HG02973 (cell line): Measurements from ENCODE around the gene TEAD1.

ENCODE experiments used
- ATAC-seq: cut with Tn5 transposase; IDR thresholded peaks from one replicate; pipeline ENCODE4 v1.9.1; 2021; ENCODE audit warnings: moderate library complexity; ENCODE audit not compliant: unreplicated experiment

The TEAD1 gene

DNA sequence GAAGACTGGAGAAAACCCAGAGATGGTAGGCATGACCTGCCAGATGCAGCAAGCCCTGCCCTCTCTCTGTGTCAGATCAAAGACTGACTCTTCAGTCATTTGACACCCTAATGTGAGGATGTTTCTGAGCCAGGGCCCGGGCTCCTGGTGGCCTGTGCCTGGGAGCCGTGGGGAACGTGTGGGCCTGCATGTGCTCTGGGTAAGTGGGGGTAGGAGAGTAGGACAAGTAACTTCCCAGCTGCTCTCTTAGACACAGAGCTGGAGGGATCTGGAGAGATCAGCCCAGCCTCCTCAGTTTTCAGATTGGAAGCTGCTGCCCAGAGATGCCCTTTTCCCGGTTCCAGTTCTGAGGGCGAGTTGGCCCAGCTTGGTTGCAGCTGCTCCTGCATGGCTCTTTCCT is 110.8 kb downstream of the TEAD1 start:
- ATAC-seq = no peak

DNA sequence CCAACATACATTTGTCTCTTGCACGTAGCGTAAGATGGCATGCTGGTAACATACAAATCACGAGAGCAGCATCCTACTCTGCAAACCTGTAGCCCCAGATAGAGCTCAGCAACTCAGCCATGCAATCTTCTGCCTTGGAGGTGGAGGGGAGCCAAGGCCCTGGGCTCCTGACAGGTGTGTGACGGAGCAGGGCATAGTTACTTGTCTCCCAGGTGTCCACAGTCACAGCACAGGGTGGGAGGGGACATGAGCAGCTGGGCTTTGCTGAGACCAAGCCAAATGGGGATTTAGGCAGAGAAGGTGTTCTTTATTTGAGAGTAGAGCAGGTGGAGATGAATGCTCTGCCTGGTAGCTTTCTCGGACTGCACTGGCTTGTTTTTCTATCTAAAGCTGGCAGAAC is 111.7 kb downstream of the TEAD1 start:
- ATAC-seq = no peak

DNA sequence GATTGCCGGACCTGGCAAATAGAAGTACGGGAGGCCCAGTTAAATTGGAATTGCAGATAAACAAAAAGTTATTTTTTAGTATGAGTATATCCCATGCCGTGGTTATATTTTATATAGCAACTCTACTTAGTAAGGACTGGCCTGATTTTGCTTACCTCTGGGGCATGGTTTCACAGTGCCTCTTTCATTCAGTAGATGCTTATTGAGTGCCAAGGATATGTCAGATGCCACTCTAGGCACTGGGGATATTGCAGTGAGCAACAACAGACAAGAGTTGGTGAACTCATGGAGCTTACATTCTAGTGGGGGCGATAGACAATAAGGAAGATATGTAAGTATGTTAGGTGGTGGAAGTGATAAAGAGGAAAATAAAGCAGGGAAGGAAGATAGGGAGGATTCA is 112.2 kb downstream of the TEAD1 start:
- no peak for ATAC-seq

DNA sequence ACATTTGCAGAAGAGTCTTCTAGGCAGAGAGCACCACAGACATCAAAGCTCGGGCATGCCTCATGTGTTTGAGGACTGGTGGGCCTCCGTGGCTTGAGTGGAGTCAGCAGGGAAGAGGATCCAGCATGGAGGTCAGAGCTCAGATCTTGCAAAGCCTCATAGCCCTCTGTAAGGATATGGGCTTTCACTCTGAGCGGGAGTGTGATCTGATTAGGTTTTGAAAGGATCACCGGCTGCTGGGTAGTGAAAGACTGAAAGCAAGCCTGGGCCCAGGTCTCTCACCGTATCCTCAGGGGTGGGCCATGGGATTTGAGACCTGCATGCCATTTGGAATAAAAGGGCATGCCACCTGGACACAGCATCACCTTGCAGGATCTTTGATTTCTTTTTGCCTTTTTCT is 112.7 kb downstream of the TEAD1 start:
- no peak for ATAC-seq

DNA sequence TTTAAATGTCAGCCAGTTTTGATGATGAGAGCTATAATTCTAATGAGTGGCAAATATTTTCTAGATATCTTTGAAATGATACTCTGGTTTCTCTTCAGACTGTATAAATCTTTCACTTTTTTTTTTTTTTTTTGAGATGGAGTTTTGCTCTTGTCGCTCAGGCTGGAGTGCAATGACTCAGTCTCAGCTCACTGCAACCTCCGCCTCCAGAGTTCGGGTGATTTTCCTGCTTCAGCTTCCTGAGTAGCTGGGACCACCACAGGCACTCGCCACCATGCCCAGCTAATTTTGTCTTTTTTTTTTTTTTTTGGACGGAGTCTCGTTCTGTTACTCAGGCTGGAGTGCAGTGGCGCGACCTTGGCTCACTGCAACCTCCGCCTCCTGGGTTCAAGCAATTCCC is 113.6 kb downstream of the TEAD1 start:
- ATAC-seq = no peak

DNA sequence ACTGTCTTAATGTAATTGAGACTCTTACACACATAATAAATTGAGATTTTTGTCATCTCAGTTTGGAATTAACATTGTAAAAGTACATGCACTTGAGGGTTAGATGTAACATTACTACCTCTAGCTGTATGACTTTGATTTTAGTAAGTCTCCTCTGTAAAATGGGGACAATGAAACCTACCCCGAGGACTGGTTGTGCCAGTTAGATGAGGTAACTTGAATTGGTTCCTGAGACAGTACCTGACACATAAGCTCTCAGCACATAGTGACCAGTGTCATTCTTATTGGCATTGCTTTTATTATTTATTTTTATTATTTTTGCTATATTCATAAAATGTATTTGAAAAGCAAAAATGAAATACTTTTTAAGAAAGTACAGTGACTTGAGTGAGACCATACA is 114.8 kb downstream of the TEAD1 start:
- no peak for ATAC-seq

DNA sequence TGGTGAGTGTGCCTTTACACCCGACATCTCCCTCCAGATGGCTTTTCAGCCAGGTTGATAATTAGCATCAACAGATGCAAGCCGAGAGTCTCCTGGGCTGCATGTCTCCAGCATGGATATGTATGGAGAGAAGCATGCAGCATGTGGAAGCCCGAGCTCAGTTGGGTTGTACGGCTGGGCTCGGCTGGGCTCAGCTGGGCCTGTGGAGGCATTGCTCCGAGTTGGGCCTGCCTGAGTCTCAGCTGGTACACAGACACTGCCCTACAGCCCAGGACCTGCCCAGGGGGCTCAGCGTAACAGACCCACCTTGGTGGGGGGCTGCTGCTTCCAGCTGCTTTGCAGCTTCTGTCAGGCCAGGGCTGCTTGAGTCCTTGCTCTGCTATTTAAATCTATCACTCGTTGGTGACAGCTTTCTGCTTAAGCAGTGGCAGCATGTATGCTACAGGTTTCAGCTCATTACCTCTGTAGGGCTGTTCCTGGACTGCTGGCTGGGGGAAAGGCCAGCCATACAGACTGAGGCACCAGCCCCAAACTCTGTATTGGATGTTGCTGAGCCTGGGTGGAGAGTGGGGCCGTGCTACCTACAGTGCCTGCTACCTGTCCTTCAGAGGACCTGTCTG is 115.5 kb downstream of the TEAD1 start:
- no peak for ATAC-seq

DNA sequence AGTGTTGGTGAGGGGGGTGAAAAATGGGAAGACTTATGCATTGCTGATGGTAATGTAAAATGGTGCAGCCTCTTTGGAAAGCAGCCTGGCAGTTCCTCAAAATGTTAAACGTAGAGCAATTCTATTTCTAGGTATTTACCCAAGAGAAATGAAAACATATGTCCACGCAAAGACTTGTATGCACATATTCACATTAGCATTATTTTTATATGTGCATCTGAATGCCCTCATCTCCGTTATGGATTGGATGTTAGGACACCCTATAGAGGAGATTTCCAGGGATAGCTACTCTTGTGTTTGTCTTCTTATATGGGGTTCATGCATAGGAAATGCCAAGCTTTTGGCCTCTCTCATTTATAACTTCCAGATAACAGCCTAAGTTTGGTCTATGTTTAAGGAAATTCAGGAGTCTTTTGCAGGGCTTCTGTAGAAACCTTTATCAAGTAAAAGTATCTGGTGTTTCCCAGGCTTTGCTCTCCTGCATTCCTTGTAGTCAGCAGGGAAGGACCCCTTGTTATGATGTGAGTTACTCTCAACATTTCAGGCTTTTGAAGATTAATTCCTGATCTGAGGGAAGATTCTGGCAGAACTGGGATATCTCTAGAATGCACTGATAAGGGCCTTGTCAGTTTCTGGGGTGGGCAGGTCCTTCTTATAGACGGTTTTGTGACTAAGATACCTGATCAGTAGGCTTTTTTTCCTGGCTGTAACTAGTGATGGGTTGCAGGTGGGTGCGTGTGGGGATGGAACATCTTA is 116.8 kb downstream of the TEAD1 start:
- no peak for ATAC-seq

DNA sequence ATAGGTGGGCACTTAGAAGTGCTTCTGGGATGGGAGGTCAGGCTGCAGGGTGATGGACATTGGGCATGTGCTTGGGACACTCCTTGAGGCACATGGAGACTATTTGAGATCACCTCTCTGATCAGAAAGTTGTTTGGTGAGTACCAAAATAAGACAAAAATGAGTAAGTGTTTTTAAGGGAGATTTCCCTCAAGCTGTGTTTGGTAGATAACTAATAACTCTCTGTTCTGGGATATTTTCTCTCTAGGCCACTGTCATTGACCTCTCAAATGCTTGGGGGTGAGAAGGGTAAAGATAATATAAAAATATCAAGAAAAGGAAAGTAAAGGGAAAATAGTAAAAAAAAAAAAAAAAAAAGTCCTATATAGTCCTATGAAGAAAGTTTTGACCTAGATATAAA is 117.8 kb downstream of the TEAD1 start:
- ATAC-seq = no peak

DNA sequence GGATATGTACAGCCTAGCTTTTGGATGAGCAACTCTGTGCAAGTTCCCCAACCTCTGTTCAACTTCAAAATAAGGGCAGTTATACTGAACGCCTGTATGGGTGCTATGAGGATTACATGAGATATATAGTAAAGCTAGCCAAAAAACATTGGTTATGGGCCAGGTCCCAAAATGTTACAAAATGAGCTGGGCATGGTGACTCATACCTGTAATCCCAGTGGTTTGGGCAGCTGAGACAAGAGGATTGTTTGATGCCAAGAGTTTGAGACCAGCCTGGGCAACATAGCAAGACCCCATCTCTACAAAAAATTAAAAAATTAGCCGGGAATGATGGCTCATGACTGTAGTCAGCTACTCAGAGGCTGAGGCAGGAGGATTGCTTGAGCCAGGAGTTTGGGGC is 118.4 kb downstream of the TEAD1 start:
- no peak for ATAC-seq

DNA sequence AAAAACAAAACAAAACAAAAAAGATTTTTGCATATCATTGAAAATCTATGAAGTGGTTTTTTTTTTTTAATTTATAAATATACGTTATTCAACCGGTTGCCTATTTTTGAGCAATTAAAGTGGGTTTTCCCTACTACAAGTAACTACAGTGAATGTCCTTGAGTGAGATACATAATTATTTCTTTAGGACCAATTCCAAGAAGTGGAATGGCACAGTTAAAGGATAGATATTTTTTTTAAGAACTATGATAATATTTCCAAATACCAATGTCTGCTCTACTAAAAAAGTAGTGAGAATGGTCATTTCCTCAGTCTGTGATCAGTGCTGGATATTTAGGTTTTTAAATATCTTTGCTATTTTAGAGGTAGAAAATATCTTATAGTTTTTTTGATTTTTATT is 118.8 kb downstream of the TEAD1 start:
- ATAC-seq = no peak

DNA sequence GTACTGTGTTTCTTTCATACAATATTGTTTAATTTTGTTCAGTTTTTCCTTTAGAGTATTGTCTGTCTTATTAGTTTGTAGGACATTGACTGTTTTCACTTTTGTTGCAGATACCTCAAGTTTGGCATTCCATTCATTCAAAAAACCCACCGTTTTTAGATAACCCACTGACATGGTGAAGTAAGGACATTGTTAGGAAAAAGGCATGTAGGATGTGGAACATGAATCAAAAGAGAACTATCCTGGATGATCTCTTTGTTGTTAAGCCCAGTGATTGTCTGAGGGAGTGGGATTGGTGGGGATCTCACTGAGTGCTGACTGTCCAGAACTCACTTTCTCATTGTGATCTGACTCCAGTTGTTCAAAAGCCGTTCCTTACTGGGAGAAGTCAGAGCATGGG is 119.3 kb downstream of the TEAD1 start:
- ATAC-seq = no peak

DNA sequence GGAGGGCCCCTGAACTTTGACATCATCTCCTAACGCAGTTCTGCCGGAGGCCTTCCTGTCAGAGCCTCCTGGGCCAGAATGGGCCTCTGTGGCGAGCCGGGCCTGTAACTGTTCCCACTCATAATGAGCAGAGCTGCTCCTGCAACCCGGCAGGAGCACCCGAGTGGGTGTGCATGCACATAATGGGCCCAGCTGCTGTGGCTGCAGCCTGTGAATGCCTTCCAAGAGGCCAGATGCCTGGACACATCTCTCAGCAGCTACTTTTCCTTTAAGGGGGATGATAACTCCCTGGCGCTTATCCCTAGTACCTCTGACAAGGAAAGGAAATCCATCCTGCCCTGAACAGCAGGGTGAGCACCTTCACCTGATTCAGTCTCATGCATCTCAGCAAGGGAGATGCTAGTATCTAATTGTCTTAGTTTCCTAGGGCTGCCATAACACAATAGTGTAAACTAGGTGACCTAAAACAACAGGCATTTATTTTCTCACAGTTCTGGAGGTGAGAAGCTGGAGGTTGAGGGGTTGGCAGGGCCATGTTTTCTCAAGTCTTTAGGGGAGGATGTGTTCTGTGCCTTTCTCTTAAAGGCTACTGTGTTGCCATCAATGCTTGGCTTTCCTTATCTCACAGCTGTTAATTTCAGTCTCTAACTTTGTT is 120.5 kb downstream of the TEAD1 start:
- ATAC-seq = no peak

DNA sequence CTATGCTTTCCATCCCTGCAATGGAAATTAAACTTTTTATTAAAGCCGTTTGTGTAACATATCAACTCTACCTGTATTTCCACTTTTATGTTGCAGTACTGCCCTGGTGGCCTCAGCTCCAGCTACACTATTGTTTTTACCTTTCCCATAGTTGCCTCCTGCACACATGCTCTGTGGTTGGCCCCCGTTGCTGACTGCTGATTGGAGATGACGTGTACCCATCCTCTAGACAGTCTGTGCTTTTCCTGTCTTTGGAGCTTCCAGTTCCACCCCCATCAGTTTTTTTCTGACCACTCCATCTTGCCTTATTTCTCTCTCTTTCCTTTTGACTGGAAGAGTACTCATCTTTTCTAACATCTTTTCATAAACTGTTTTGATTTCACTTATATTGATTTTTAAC is 123.8 kb downstream of the TEAD1 start:
- ATAC-seq = no peak

DNA sequence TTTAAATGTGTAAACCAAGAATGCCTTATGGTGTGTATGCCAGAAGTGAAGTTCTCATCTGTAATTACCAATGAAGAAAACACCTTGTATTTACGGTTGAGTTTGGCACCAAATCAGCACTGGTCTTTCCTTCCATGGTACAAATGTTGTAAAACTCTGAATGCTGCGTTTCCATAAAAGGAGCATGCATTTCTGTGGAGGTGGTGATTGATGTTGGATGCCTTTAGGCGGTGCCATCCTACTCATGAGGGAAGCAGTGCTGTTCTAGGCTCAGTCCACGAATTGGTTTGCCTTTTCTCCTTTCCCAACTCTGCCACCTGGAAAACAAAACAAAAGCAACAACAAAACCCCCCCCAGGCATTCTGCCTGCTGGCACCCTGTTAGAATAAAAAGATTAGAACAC is 124.4 kb downstream of the TEAD1 start:
- ATAC-seq = no peak

DNA sequence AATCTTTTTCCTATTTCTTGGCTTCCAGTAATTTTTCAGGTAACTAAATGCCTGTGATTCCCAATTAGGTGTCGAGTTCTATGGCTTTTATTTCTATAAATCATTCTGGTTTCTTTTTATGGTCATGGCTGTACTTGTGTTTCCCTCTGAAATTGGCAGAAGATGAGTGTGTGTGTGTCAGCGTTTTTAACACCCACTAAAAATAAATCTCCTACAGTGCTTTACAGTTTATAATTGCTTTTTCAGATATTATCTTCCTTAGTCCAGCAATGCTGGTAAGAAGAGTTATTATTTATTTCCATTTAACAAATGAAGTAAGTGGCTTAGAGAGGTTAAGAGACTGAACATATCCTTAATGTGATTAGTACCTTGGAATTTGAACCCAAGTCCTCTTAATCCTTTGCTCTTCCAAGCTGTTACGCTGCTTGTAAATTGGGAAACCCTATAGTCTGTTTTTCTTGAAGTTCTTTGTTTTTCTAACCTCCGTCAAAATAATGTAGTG is 125.2 kb downstream of the TEAD1 start:
- no peak for ATAC-seq

DNA sequence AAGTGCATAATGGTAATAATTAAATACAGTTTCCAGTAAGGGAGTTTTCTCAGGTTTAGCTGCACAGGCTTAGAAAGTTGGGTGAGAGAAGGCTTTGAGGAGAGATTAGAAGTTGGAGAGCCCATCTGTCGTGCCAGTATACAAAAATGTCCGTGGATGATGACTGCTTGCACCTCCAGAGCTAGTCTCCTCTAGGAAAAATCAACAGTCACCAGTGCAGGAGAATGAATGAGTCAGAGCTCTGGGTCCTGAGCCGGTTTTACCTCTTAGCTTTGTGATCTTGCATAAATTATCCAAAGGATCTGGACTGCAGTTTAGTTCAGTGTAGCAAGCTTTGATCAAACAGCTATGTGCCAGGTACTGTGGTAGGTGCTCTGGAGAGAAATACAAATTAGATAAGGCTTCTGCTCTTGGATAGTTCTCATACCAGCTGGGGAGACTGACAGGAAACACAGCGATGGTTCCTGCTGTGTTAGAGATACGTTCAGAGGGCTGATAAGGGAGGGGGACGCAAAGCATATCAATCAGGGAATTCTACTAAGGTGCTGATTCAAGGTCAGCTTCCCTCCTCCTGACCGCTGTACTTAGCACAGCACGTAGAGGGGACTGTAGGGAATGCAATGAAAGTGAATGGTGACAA is 125.9 kb downstream of the TEAD1 start:
- no peak for ATAC-seq

DNA sequence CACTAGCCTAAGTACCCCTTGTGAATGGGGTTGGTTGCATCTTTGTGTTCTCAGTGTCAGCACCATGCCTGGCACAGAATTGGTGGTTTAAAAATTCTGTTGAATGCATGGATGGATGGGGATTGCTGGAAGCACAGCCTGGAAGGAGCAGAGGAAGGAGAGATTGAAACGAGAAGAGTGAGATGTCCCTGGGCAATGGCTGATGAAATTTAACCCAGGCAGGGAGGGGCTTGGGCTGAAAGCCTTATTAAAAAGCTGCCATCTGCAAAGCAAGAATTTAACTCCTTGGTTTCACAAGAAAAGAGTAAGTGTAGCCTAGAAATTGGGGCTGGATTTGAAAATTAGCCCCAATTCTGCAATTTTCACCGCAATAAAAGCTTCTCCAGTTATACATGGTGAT is 126.7 kb downstream of the TEAD1 start:
- ATAC-seq = no peak

DNA sequence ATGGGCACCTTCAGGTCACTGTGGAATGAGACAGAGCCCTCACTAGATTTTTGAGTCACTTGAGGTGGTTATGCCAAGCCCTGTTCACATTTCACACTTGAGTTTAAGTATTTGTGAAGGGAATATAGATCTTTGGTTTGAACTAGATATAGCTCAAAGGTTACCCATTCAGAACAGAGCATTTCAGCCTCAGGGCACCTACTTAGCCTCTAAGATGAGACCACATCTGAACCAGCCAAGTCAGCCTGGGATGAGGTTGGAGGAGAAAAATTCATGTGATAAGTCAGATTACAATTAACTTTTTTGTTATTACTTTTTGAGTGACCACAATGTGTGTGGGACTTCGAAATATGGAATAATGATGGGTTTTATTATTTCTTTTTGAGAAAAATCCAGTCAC is 127.8 kb downstream of the TEAD1 start:
- ATAC-seq = no peak

DNA sequence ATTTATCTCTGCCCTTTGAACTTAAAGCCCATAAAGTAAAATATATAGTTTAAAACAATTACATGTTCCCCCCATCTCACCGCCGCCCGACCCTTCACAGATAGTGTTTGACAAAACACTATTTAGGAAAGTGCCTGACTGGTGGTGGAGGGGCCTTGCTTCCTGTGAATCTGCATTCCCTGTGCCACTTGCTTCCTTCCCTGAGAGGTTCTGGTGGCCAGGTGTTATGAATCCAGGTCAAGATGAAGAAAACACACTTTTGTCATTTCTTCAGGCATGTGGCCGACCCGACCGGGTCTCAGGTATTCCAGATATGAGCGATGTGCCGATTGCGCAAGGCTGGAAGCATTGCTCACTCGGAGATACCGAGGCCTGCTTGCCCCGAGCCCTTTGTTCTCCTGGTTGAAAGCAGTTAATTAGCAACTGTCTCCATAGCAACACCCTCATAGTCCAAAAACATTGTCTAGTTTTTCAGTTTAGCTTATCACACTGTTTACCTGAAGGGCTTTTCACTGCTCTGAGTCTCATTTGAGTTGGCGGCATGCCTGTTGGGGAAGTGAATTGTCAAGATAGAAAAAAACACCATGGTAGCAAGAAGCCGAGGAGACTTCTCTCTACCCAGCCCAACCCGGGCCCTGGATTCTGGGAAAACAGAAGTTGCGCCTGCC is 128.3 kb downstream of the TEAD1 start:
- no peak for ATAC-seq
